ENCODE results near the gene BAHCC1. TPM values are rescaled to one million over a fixed set of nuclear protein-coding genes. Genes with fewer than 3 reads are reported as not detected.

The BAHCC1 gene
- total RNA-seq, 1 experiment from 2014 or later = 3.1 TPM

DNA sequence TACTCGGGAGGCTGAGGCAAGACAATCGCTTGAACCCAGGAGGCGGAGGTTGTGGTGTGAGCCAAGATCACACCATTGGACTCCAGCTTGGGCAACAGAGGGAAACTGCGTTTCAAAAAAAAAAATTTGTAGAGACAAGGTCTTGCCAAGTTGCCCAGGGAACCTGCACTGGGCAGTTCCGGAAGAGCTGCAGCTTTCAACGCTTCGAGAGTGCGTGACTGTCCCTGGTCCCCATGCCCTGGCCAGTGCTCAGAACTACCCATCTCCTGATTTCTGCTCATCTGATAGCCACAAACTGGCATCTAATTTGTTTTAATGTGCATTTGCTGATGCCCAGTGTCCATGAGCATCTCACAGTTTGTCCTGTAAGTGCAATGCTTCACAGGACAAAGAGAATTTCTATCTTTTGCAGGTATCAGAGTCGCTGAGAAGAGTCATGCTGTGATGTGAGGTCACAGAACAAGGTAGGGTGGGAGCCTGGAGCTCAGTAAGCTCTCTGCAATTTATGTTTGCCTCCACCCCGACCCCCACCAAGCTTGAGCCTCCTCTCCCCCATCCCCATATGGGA is 113.5 kb downstream of the BAHCC1 start:
- no peak for TF ChIP-seq CTCF (conservative IDR thresholded peaks at IDR 0.05)
- H2BK5ac ChIP-seq (ENCODE audit: insufficient read length, low read length) = no peak overlapping the region
- no peak overlapping the region for H3K23ac ChIP-seq (ENCODE audit: insufficient read length, low read depth, low read length)
- no peak overlapping the region for H3K18ac ChIP-seq (ENCODE audit: insufficient read length, low read depth, low read length)
- H3K27me3 ChIP-seq (ENCODE audit: insufficient read depth, low read length) = no peaks in the 10 kb centered on the region
- H3K79me2 ChIP-seq (ENCODE audit: insufficient read depth, low read length) = peaks cover 19% of the 10 kb centered on the region; the same call in 1 of the 2 replicates
- H3K23me2 ChIP-seq (ENCODE audit: insufficient read length, low read depth, low read length, poor library complexity, severe bottlenecking) = peaks cover 25% of the 10 kb centered on the region
- no peaks in the 10 kb centered on the region for H3K9me3 ChIP-seq (ENCODE audit: control insufficient read depth, low read depth, low read length)
- no peak overlapping the region for H2AFZ ChIP-seq (ENCODE audit: low read length)
- no peak overlapping the region for H3T11ph ChIP-seq (ENCODE audit: low read length)
- no peak overlapping the region for H3K14ac ChIP-seq (ENCODE audit: insufficient read depth, low read length)
- peak overlapping the region; percentile 97 for H3K4me2 ChIP-seq (ENCODE audit: insufficient read depth, insufficient read length, low read length)
- H3K4me3 Mint-ChIP-seq = peak overlapping the region; percentile 97 to 100
- no peaks in the 10 kb centered on the region for H3K79me1 ChIP-seq (ENCODE audit: insufficient read depth, low read depth, low read length, poor library complexity, severe bottlenecking)
- H3K56ac ChIP-seq (ENCODE audit: insufficient read length, low read depth, low read length) = no peak overlapping the region
- no peak overlapping the region for H4K91ac ChIP-seq (ENCODE audit: insufficient read length, low read depth, low read length)
- peaks cover 17 to 26% of the 10 kb centered on the region in 2 experiments for H3K4me1 Mint-ChIP-seq
- DNase-seq = peak; percentile 71
- peak overlapping the region in 2 of 3 experiments; percentile 76 to 95; a peak in 4 of 7 replicates for H3K27ac Mint-ChIP-seq
- peaks cover 38 to 45% (median 38%) of the 10 kb centered on the region in 3 experiments for H3K36me3 Mint-ChIP-seq (ENCODE audit: insufficient read depth in 1 of 3, low read depth in 3 of 3)
- no CpG with 5 or more reads among the region's 10 CpGs for WGBS (ENCODE audit: extremely low coverage, insufficient read length, low lambda C conversion rate)
- peaks cover 7 to 22% of the 10 kb centered on the region in 2 experiments; a peak in 4 of 5 replicates for H3K9me3 Mint-ChIP-seq
- no peak overlapping the region for H4K5ac ChIP-seq (ENCODE audit: insufficient read length, low read depth, low read length)
- no peak overlapping the region for H2AK5ac ChIP-seq (ENCODE audit: insufficient read length, low read length)
- no peak overlapping the region for H3K9ac ChIP-seq (ENCODE audit: extremely low read depth, insufficient read length, low read length)
- no peak overlapping the region for H4K8ac ChIP-seq (replicated peaks; ENCODE audit: insufficient read length, low read depth, low read length)
- H3K27me3 Mint-ChIP-seq (ENCODE audit: low read depth) = peaks cover 12% of the 10 kb centered on the region
- no peak overlapping the region for H3K4ac ChIP-seq (ENCODE audit: low read depth, low read length)
- H2BK20ac ChIP-seq (ENCODE audit: low read depth, low read length, poor library complexity, severe bottlenecking) = no peak overlapping the region
- H3K4me1 ChIP-seq (ENCODE audit: insufficient read depth, low read length) = no peaks in the 10 kb centered on the region
- no peak overlapping the region for H3K27ac ChIP-seq (ENCODE audit: insufficient read length, low read depth, low read length)
- H2BK120ac ChIP-seq (ENCODE audit: low read depth, low read length, poor library complexity, severe bottlenecking) = no peak overlapping the region
- H2BK12ac ChIP-seq (ENCODE audit: insufficient read length, low read depth, low read length) = no peak overlapping the region
- H4K20me1 ChIP-seq (ENCODE audit: control insufficient read depth, insufficient read depth, insufficient read length) = no peaks in the 10 kb centered on the region
- no peak overlapping the region for H2BK15ac ChIP-seq (ENCODE audit: low read depth, low read length)
